ENCODE data around the gene ANKUB1.

- no peak for TF ChIP-seq CTCF (IDR thresholded peaks at IDR 0.05)
- TF ChIP-seq EZH2 (IDR thresholded peaks at IDR 0.05; ENCODE audit: borderline replicate concordance, insufficient read depth, low read depth, low read length, poor library complexity, severe bottlenecking), result no peak
Measured at GRCh38 chr3:149753717-149754116, 38.6 kb downstream of the ANKUB1 start.
